A204.1 (cell line): ENCODE results near the gene TMEM138.

Experiments
- FAIRE-seq: peaks from 2 replicates; lab custom pipeline; 2012; peaks lifted over from hg19 to GRCh38; lab: Jason Lieb, UNC

TMEM138 gene

GRCh38 chr11:61406991-61407728 lies 45.0 kb downstream of the TMEM138 start:
- no peak for FAIRE-seq

- FAIRE-seq = no peak
These were observed 49.4 kb downstream of the TMEM138 start for GRCh38 chr11:61411589-61411988.

GRCh38 chr11:61413496-61413895 lies 51.3 kb downstream of the TMEM138 start:
- FAIRE-seq = no peak

GRCh38 chr11:61414547-61414946 lies 52.4 kb downstream of the TMEM138 start:
- FAIRE-seq = no peak

- no peak for FAIRE-seq
These were observed 53.2 kb downstream of the TMEM138 start for GRCh38 chr11:61415381-61415780.

GRCh38 chr11:61416941-61417340 lies 54.8 kb downstream of the TMEM138 start:
- no peak for FAIRE-seq

DNA sequence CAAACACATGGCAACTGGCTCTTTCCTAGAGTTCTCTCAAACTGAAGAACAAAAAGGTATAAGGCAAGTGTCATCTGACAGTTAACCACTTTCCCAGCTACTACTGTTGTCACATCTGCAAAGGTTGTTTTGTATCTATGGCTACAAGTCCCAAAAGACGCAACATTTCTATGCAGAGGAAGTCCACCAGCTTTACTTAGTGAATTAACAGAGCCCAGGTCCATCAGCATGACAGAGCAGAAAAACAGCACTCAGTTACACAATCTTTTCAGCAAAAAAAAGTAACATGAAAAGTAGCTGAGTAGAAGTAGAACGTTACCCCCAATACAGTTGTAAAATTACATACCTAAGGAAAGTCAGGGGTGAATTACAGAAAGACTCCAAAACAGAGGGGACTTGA lies 55.5 kb downstream of the TMEM138 start:
- FAIRE-seq = no peak

GRCh38 chr11:61418136-61418535 lies 56.0 kb downstream of the TMEM138 start:
- FAIRE-seq = no peak
